ENCODE measurements around the gene ZNF296. TPM values are rescaled to one million over a fixed set of nuclear protein-coding genes. Genes with fewer than 3 reads are reported as not detected.
"Not testable (repeated sequence)": the region's sequence is repeated elsewhere in the genome, so short reads cannot be mapped to it uniquely, and the experiment has no call there.

Gene ZNF296
- total RNA-seq (2014; rRNA removed; shearing (Covaris generic)), result not detected in 2 replicates

DNA sequence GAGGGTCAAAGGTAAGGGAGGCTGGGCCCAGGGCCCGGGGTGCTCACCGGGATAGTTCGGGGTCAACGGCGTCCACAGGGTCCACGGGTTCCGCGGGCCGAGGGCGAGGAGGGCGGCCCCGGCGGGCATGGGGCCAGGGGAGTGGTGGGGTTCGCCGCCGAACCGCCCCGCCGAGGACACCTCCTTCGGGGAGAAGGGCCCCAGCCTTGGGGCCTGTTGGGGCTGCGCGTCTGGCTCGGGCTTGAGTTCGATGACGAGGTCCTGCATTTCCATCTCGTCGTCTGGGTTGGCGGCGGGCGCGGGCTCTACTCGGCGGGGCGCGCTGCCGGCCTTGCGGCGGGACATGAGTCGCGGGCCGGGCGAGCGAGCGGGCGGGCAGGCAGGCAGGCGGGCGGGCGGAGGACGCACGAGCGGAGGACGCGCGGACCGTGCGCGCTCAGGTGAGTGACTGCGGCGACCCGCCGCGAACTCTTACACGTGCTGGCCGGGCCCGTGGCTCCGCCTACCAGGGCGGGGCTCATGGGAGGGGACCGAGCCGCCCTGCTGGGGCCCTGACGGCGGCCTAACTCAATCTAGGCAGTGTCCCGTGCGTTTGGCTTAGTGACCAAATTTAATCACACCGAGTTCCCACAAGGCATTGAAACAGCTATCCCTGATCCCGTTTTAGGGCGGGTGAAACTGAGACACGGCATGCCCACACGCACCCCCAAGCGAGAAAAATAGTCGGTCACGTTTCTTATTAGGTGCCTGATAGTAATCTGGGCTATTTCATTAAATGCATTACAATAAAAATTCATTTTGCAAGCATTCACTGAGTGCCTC, at the start of gene ZNF296:
ZNF296 (minus strand) TSS at position 450 of the 822 bp plus-strand sequence; CDS start at position 345, 105 bp downstream.
- Histone ChIP-seq H3K4me1 (replicated peaks) (peaks cover 16% of the 10 kb centered on the region), H3K36me3 (peaks cover 12% of the 10 kb centered on the region), H3K27ac (no peak within 1 kb of the TSS), H3K4me3 (peak within 1 kb of the TSS; percentile 13; the same call in 1 of the 2 replicates), H3K27me3 (replicated peaks) (no peaks in the 10 kb centered on the region), H3K9me3 (replicated peaks) (no peaks in the 10 kb centered on the region; the same call in 1 of the 2 replicates)
- no peak for DNase-seq (ENCODE audit: low read depth in 1 of 2, low spot score in 2 of 2)

DNA sequence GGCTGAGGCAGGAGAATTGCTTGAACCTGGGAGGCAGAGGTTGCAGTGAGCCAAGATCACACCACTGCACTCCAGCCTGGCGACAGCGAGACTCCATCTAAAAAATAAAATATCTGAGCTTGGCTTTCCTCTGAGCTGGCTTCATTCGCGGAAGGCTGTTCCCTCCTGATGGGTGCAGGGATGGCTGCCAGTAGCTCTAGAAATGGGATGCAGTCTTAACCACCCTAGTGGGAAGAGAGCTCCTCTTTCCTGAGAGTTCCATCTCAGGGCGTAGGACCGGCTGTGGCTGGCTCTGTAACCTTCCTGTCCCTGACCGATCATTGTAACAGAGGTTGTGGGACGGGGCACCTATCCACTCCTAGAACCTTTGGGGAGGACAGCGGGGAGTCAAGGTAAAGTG, 49.1 kb upstream of the ZNF296 start:
- DNase-seq (ENCODE audit: low read depth in 1 of 2, low spot score in 2 of 2), result no peak
- Histone ChIP-seq H3K9me3 (replicated peaks) (no peaks in the 10 kb centered on the region; the same call in 1 of the 2 replicates), H3K27me3 (replicated peaks) (no peaks in the 10 kb centered on the region), H3K4me3 (no peak overlapping the region), H3K27ac (no peak overlapping the region), H3K36me3 (no peaks in the 10 kb centered on the region; the same call in 1 of the 2 replicates), H3K4me1 (replicated peaks) (no peaks in the 10 kb centered on the region)

DNA sequence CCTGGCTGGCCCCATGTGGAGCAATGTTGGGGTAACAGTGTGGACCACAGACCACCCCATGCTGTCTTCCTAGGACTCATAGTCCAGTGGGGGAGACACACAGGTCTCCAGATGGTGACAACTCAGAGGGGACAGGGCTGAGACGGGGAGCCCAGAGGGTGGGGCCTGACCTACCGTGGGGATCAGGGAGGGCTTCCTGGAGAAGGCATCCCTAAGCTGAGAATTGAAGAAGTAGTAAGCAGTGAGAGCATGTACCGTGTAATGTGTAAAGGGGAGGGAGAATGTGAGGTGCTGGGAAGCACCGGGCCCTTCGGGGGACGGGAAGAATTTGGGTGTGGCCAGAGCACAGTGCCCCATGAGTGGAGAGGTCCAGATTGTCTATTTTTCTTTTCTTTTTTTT, 47.7 kb upstream of the ZNF296 start:
- Histone ChIP-seq H3K9me3 (replicated peaks) (no peaks in the 10 kb centered on the region; the same call in 1 of the 2 replicates), H3K27ac (no peak overlapping the region), H3K4me1 (replicated peaks) (no peaks in the 10 kb centered on the region), H3K4me3 (no peak overlapping the region), H3K36me3 (no peaks in the 10 kb centered on the region; the same call in 1 of the 2 replicates), H3K27me3 (replicated peaks) (no peaks in the 10 kb centered on the region)
- no peak for DNase-seq (ENCODE audit: low read depth in 1 of 2, low spot score in 2 of 2)

DNA sequence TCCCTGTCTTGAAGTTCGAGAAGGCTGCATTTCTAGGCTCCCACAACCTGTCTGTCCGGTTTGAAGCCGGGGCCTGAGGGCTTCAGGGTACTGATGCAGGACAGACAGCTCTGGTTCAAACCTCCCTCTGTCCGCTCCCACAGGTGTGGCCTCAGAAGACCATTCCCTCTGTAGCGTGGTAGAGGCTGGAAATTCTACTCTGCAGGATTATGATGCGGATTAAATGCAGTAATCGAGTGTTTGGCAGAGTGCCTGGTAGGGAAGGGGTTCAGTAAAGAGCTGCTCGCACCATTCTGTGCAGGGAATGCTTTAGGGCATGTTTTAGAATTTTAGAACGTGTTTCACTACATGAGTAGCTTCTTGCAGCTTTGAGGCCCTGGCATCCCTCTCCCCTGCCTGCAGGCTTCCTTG, 47.2 kb upstream of the ZNF296 start:
- no peak overlapping the region for H3K4me3 ChIP-seq
- H3K4me1 ChIP-seq (replicated peaks), result no peaks in the 10 kb centered on the region
- H3K36me3 ChIP-seq, result no peaks in the 10 kb centered on the region; the same call in 1 of the 2 replicates
- DNase-seq (ENCODE audit: low read depth in 1 of 2, low spot score in 2 of 2), result no peak
- no peaks in the 10 kb centered on the region; the same call in 1 of the 2 replicates for H3K9me3 ChIP-seq (replicated peaks)
- no peaks in the 10 kb centered on the region for H3K27me3 ChIP-seq (replicated peaks)
- H3K27ac ChIP-seq, result no peak overlapping the region

DNA sequence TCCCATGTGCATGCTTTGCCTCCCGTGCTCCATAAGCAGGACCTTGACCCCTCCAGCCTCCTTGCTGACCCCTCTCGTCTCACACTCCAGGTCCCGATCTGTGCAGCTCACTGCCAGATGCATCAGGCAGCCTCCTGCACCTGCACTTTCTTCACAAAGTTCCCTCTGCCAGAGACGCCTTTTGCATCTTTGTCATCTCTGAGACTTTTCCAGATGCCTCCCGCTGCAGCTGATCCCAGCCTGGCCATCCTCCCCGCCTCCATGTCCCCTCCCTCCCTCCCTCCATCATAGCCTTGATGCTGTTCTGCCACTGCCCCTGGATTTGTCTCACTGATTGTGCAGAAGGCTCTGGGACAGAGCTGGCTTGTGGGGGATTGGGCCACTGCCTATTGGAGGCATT, 46.6 kb upstream of the ZNF296 start:
- Histone ChIP-seq H3K27ac (no peak overlapping the region), H3K4me3 (no peak overlapping the region)

DNA sequence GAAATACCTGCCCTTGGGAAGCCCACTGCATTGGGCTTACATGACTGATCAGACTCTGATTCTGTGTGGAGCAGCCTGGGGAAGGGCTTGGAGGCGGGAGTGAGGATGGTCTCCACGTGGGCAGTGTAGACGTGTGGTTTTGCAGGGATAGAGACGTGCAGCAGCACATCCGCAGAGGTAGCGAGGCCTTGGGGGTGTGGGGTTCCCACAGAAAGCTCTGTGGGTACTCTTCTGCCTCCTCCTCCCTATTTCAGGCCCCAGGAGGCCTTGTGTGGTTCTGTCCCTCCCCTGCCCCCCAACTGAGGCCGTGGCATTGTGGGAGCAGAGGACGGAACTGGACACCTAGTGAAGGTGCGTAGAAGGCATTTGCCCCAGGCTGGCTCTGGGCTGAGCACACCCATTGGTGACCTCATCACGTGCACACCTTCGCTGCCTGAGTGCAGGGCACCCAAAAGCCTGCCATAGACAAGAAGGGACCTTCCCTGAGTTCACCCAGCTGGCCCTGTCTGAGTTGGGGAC, 45.6 kb upstream of the ZNF296 start:
- no peaks in the 10 kb centered on the region for H3K27me3 ChIP-seq (replicated peaks)
- DNase-seq (ENCODE audit: low read depth in 1 of 2, low spot score in 2 of 2), result no peak
- H3K27ac ChIP-seq, result no peak overlapping the region
- no peaks in the 10 kb centered on the region; the same call in 1 of the 2 replicates for H3K36me3 ChIP-seq
- H3K9me3 ChIP-seq (replicated peaks), result no peaks in the 10 kb centered on the region; the same call in 1 of the 2 replicates
- no peaks in the 10 kb centered on the region for H3K4me1 ChIP-seq (replicated peaks)
- H3K4me3 ChIP-seq, result no peak overlapping the region

More for the DNA sequence above, 46.6 kb upstream of the ZNF296 start:
- no peaks in the 10 kb centered on the region for H3K27me3 ChIP-seq (replicated peaks)
- no peaks in the 10 kb centered on the region for H3K4me1 ChIP-seq (replicated peaks)
- DNase-seq (ENCODE audit: low read depth in 1 of 2, low spot score in 2 of 2), result no peak
- H3K36me3 ChIP-seq, result no peaks in the 10 kb centered on the region; the same call in 1 of the 2 replicates
- no peaks in the 10 kb centered on the region; the same call in 1 of the 2 replicates for H3K9me3 ChIP-seq (replicated peaks)

DNA sequence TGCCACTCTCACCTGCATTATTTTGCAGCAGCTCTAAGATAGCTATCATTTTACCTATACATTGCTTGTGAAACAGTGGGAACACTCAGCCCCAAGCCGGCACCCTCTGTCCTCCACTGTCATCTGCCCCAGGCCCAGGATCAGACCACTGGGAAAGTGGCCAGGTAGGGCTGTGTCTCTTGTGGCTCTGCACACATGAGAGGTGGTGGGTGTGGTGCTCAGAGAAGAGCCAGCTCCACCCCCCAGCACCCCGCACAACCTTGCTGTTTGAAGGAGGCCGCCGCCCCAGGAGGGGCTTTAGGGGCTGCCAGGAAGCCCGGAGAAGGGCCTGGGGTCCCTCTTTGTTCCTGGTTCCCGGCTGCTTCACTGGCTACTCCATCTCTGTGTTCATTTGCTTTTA, 43.3 kb upstream of the ZNF296 start:
- DNase-seq (ENCODE audit: low read depth in 1 of 2, low spot score in 2 of 2), result no peak
- H3K9me3 ChIP-seq (replicated peaks), result no peaks in the 10 kb centered on the region
- no peaks in the 10 kb centered on the region for H3K36me3 ChIP-seq
- no peaks in the 10 kb centered on the region for H3K27me3 ChIP-seq (replicated peaks)
- H3K27ac ChIP-seq, result no peak overlapping the region
- no peaks in the 10 kb centered on the region for H3K4me1 ChIP-seq (replicated peaks)
- no peak overlapping the region for H3K4me3 ChIP-seq

DNA sequence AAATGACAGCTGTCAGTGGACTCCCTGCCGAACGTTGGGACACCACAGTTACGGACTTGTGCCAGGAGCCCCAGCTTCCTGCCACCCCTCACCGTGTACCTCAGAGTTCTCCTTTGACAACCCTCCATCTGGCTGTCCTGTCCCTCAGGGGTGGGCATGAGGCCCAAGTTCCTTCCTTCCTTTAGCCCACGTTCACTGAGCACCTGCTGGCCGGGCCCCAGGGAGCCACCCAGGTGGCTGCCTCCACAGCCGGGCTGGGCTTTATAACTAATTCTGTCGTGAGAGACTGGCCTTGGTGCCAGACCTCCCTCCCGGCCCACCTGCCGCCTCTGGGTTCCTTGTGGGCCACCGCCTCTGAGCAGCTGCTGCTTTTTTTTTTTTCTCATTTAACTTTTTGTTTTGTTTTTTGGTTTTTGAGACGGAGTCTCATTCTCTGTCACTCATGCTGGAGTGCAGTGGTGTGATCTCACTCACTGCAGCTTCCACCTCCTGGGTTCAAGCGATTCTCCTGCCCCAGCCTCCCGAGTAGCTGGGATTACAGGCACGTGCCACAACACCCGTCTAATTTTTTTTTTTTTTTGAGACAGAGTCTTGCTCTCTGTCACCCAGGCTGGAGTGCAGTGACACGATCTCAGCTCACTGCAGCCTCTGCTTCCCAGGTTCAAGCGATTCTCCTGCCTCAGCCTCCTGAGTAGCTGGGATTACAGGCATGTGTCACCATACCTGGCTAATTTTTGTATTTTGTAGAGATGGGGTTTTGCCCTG, 42.5 kb upstream of the ZNF296 start:
- not testable (repeated sequence) for H3K27me3 ChIP-seq (replicated peaks); DNase-seq (ENCODE audit: low read depth in 1 of 2, low spot score in 2 of 2)

DNA sequence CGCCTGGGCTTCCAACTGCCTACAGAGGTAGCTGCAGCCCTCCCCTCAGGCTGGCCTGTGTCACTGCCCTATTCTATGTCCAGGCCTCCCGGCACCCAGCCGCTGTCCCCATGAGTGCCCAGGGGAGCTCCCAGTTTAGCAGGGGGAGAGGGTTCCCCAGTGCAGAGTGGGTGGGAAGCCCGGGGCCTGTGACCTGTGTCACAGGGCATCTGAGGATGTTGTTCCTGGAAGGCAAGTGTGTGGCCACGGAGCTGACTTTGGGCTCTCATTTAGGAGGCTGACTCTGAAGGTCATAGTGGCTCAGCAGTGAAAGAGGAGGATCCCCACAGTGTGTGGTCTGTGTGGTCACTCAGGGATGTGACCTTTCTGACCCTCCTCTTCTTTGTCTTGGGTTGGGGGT, 41.8 kb upstream of the ZNF296 start:
- no peak overlapping the region for H3K27ac ChIP-seq

More for the DNA sequence above, 42.5 kb upstream of the ZNF296 start:
- H3K36me3 ChIP-seq; H3K4me3 ChIP-seq; H3K4me1 ChIP-seq (replicated peaks); H3K27ac ChIP-seq; H3K9me3 ChIP-seq (replicated peaks): not testable (repeated sequence)

DNA sequence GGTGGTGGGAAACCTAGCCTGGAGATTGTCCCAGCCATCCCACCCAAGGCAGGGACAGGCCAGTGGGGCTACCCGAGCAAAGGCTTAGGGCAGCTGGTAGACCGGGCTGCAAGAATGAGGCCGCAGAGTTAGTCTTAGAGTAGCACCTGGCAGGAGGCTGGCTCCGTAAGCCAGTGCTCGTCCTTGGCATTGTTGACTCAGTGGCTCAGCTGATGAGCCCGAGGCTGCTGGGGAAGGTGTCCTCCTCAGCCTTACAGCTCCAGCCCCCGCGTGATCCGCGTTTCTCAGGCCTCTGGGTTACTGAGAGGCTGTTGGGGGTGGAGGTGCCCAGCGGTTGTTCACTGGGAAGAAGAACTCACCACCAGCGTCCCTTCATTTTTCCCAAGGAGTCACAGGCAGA, 41.4 kb upstream of the ZNF296 start:
- Histone ChIP-seq H3K36me3 (no peaks in the 10 kb centered on the region), H3K9me3 (replicated peaks) (no peaks in the 10 kb centered on the region), H3K27me3 (replicated peaks) (no peaks in the 10 kb centered on the region), H3K4me3 (no peak overlapping the region), H3K4me1 (replicated peaks) (no peaks in the 10 kb centered on the region), H3K27ac (no peak overlapping the region)
- no peak for DNase-seq (ENCODE audit: low read depth in 1 of 2, low spot score in 2 of 2)

More for the DNA sequence above, 41.8 kb upstream of the ZNF296 start:
- Histone ChIP-seq H3K9me3 (replicated peaks) (no peaks in the 10 kb centered on the region), H3K4me3 (no peak overlapping the region), H3K4me1 (replicated peaks) (no peaks in the 10 kb centered on the region), H3K27me3 (replicated peaks) (no peaks in the 10 kb centered on the region), H3K36me3 (no peaks in the 10 kb centered on the region)
- DNase-seq (ENCODE audit: low read depth in 1 of 2, low spot score in 2 of 2), result no peak

DNA sequence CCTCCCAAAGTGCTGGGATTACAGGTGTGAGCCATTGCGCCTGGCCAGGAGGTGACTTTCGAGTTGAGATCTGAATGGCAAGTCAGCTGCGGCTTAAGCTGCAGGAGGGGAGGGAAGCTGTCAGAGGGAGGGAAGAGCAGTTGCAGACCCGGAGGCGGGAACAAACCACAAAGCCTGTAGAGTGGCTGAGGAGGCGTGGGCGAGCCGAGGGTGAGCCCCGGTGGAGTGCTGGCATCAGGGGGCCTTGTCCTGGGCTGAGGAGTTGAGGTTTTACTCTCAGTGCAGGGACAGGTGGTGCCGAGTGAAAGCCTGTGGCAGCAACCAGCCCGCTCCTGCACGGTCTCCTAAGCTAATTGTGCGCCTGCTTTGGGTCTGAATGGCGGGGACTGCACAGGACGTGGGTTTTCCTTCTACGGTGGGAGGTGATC, 40.9 kb upstream of the ZNF296 start:
- Histone ChIP-seq H3K4me3 (no peak overlapping the region), H3K9me3 (replicated peaks) (no peaks in the 10 kb centered on the region), H3K27me3 (replicated peaks) (no peaks in the 10 kb centered on the region), H3K36me3 (no peaks in the 10 kb centered on the region), H3K27ac (no peak overlapping the region), H3K4me1 (replicated peaks) (no peaks in the 10 kb centered on the region)
- no peak for DNase-seq (ENCODE audit: low read depth in 1 of 2, low spot score in 2 of 2)

DNA sequence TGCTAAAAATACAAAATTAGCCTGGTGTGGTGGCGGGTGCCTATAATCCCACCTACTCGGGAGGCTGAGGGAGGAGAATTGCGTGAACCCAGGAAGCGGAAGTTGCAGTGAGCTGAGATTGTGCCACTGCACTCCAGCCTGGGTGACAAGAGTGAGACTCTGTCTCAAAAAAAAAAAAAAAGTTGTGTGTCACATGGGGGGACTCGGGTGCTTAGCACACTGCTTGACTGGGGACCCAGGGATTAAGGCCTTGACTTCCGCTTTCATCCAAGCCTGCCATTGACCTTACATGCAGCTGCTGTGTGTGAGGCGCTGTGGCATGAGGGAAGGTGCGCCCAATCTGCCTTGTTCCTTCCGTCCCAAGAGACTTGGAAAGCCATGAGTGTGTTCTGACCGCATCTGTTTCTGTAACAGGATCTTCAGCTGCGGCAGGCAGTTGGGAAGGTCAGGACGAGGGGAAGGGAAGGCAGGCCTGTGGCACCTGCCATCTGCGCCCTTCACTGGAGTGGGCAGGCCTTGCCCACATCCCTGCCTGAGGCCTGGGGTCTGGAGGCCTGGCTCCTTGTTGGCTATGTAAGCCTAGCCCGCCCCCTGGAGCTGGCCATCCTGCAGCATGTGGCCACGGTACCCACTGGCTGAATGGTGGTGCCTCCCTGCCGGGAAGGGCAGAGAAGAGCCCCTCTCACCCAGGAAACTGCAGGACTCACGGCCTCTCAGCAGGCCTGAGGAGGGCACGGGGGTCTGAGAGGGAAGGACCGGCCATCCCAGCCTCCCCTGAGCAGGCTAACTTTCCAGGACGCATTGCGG, 39.7 kb upstream of the ZNF296 start:
- Histone ChIP-seq H3K36me3 (no peaks in the 10 kb centered on the region), H3K4me3 (no peak overlapping the region), H3K27ac (no peak overlapping the region), H3K27me3 (replicated peaks) (no peaks in the 10 kb centered on the region), H3K4me1 (replicated peaks) (no peaks in the 10 kb centered on the region), H3K9me3 (replicated peaks) (no peaks in the 10 kb centered on the region)
- no peak for DNase-seq (ENCODE audit: low read depth in 1 of 2, low spot score in 2 of 2)

DNA sequence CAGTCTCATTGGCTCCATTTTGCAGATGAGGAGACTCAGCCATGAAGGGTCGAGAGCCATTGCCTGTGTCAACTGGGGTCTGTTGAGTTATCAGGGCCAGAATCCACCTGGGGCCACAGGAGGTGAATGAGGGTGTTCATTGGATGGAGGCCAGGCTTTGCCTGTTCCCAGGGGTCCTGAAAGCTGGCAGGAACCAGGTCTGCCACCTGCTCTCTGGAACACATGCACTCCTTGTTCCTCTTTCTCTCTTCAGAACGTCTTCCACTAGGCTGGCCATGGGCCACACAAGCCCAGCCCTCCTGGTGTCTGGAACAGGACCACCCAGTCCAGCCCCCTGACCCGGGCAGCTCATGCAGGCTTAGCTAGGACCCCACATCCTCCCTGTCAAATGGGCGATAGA, 37.8 kb upstream of the ZNF296 start:
- no peaks in the 10 kb centered on the region for H3K27me3 ChIP-seq (replicated peaks)
- no peak overlapping the region for H3K4me3 ChIP-seq
- H3K36me3 ChIP-seq, result no peaks in the 10 kb centered on the region
- DNase-seq (ENCODE audit: low read depth in 1 of 2, low spot score in 2 of 2), result no peak
- no peak overlapping the region for H3K27ac ChIP-seq
- H3K9me3 ChIP-seq (replicated peaks), result no peaks in the 10 kb centered on the region
- no peaks in the 10 kb centered on the region for H3K4me1 ChIP-seq (replicated peaks)
